Measurements from ENCODE around the gene CACNA2D4.

- TF ChIP-seq CTCF (conservative IDR thresholded peaks at IDR 0.05 in 1 of 2, IDR thresholded peaks at IDR 0.05 in 1 of 2; ENCODE audit: low read depth in 1 of 2, low read length in 2 of 2): no peak
- no peak for TF ChIP-seq EZH2 (IDR thresholded peaks at IDR 0.05; ENCODE audit: low read length, missing control alignments)
These were observed 38.2 kb downstream of the CACNA2D4 start for GRCh38 chr12:1880153-1880845.
